HL-60 (cell line): ENCODE data around the gene PRRC2C.

Experiments
- GABPA ChIP-seq: IDR thresholded peaks from 2 replicates; pipeline ENCODE4 v1.6.1; 2012; ENCODE audit warnings: low read depth
- POLR2AphosphoS5 ChIP-seq: IDR thresholded peaks from 2 replicates; pipeline ENCODE4 v1.6.1; 2012; ENCODE audit warnings: low read depth
- TF ChIP-seq, protein P1 (sequence below): IDR thresholded peaks from one replicate; pipeline ENCODE4 v1.5.1; 2011; ENCODE audit warnings: low read length, control low read depth, inconsistent platforms; ENCODE audit not compliant: insufficient read depth
- TF ChIP-seq, protein P2 (sequence below): IDR thresholded peaks from 2 replicates; pipeline ENCODE4 v1.6.1; 2012; ENCODE audit warnings: low read depth; ENCODE audit not compliant: insufficient replicate concordance

DNA sequence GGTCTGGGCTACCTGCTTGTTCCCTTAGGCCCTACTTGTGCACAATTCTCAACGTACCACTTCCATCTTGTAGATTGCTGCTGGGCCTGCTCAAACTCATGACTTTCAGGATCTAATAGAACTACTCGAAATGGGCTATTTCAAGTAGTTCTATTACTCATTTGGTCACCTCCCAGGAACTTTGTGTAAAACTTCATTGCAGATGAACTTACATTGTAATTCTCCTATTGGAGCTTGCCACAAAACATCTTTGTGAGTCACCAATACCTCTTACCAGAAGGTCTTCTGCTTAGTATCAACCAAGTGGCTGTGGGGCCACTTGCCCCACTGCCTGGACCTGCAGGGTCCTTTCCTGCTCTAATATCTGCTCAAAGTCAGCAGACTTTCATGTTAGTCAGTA lies 126.0 kb downstream of the PRRC2C start:
- TF ChIP-seq POLR2AphosphoS5 (no peak), GABPA (no peak)
- TF ChIP-seq, protein P1, sequence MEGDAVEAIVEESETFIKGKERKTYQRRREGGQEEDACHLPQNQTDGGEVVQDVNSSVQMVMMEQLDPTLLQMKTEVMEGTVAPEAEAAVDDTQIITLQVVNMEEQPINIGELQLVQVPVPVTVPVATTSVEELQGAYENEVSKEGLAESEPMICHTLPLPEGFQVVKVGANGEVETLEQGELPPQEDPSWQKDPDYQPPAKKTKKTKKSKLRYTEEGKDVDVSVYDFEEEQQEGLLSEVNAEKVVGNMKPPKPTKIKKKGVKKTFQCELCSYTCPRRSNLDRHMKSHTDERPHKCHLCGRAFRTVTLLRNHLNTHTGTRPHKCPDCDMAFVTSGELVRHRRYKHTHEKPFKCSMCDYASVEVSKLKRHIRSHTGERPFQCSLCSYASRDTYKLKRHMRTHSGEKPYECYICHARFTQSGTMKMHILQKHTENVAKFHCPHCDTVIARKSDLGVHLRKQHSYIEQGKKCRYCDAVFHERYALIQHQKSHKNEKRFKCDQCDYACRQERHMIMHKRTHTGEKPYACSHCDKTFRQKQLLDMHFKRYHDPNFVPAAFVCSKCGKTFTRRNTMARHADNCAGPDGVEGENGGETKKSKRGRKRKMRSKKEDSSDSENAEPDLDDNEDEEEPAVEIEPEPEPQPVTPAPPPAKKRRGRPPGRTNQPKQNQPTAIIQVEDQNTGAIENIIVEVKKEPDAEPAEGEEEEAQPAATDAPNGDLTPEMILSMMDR: no peak
- TF ChIP-seq, protein P2, sequence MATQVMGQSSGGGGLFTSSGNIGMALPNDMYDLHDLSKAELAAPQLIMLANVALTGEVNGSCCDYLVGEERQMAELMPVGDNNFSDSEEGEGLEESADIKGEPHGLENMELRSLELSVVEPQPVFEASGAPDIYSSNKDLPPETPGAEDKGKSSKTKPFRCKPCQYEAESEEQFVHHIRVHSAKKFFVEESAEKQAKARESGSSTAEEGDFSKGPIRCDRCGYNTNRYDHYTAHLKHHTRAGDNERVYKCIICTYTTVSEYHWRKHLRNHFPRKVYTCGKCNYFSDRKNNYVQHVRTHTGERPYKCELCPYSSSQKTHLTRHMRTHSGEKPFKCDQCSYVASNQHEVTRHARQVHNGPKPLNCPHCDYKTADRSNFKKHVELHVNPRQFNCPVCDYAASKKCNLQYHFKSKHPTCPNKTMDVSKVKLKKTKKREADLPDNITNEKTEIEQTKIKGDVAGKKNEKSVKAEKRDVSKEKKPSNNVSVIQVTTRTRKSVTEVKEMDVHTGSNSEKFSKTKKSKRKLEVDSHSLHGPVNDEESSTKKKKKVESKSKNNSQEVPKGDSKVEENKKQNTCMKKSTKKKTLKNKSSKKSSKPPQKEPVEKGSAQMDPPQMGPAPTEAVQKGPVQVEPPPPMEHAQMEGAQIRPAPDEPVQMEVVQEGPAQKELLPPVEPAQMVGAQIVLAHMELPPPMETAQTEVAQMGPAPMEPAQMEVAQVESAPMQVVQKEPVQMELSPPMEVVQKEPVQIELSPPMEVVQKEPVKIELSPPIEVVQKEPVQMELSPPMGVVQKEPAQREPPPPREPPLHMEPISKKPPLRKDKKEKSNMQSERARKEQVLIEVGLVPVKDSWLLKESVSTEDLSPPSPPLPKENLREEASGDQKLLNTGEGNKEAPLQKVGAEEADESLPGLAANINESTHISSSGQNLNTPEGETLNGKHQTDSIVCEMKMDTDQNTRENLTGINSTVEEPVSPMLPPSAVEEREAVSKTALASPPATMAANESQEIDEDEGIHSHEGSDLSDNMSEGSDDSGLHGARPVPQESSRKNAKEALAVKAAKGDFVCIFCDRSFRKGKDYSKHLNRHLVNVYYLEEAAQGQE: no peak
